K562 (cell line): ENCODE data around the gene ADD1. TPM values are rescaled to one million over a fixed set of nuclear protein-coding genes. Genes with fewer than 3 reads are reported as not detected.
A peak's percentile ranks its signal among the peaks of the same experiment; 100 is the strongest.

Experiments used
- ATAC-seq: fragments of 200-7000 bp; cut with Tn5 transposase; 3 replicates; pipeline ENCODE4 v1.9.1; 2020; ENCODE audit warnings: moderate library complexity
- BruUV-seq: library from RNA; stranded (reverse); fragments of 400-500 nt; replicated peaks from 2 replicates; lab custom pipeline; 2021; lab: Mats Ljungman, UMichigan
- CTCF ChIA-PET: fragments of 300-600 bp; formaldehyde crosslinking; extraction: SDS; loops from one replicate; lab custom pipeline; 2021; ENCODE audit warnings: low intra/inter-chr PET ratio; lab: Yijun Ruan, JAX
- POLR2A ChIA-PET: fragments of 300-600, 350-650 bp; sonication (Branson Sonifier 250); formaldehyde crosslinking; extraction: SDS; loops from one replicate; lab custom pipeline; 2021; ENCODE audit warnings: antibody characterized with exemption, inconsistent platforms; lab: Yijun Ruan, JAX
- DNase-seq, 4 experiments: peaks; one replicate each; pipeline versions ENCODE4 v3.0.0 to v3.0.0-alpha.2; 2011 to 2018; ENCODE audit warnings: low spot score in 3 of 4, mixed read lengths in 3 of 4; ENCODE audit errors: extremely low read depth in 1 of 4
- FAIRE-seq: peaks from 2 replicates; lab custom pipeline; 2011; peaks lifted over from hg19 to GRCh38; lab: Jason Lieb, UNC
- H2AFZ ChIP-seq: 2 replicates; pipeline ENCODE4 v1.6.0; 2011; ENCODE audit warnings: low read depth, low read length, control low read depth, inconsistent platforms
- H3K27ac ChIP-seq: fragments of 200-600 bp; 3 replicates; pipeline ENCODE4 v1.8.0; 2011; ENCODE audit warnings: low read depth, mild to moderate bottlenecking, control low read depth, inconsistent platforms, low read length, moderate library complexity, mixed read lengths; ENCODE audit errors: extremely low read depth
- H3K27me3 ChIP-seq, 2 experiments: fragments of 300-600 bp in 1 of 2; 2 replicates in 1 of 2; 3 replicates in 1 of 2; pipeline versions ENCODE4 v1.6.0 to v1.8.0; 2011; ENCODE audit warnings: inconsistent platforms in 2 of 2, low read length in 2 of 2, mild to moderate bottlenecking in 1 of 2, mixed read lengths in 1 of 2, moderate library complexity in 1 of 2; ENCODE audit not compliant: control insufficient read depth in 2 of 2, insufficient read depth in 2 of 2
- H3K36me3 ChIP-seq: fragments of 300-600 bp; 3 replicates; pipeline ENCODE4 v1.8.0; 2011; ENCODE audit warnings: mild to moderate bottlenecking, low read length, inconsistent platforms; ENCODE audit not compliant: control insufficient read depth, insufficient read depth
- H3K4me1 ChIP-seq, 2 experiments: fragments of 200-600 bp in 1 of 2; replicated peaks in 1 of 2; 2 replicates in 1 of 2; 3 replicates in 1 of 2; pipeline versions ENCODE4 v1.5.1 to v1.8.0; 2011; ENCODE audit warnings: inconsistent platforms in 2 of 2, low read length in 2 of 2, mild to moderate bottlenecking in 1 of 2, mixed read lengths in 1 of 2, moderate library complexity in 1 of 2; ENCODE audit not compliant: control insufficient read depth in 2 of 2, insufficient read depth in 2 of 2
- H3K4me2 ChIP-seq: 2 replicates; pipeline ENCODE4 v1.6.1; 2011; ENCODE audit warnings: low read length, control low read depth, inconsistent platforms, mixed read lengths; ENCODE audit not compliant: insufficient read depth
- H3K4me3 ChIP-seq: fragments of 200-600 bp; sonication (generic), shearing (Covaris generic); 2 replicates; pipeline ENCODE4 v1.5.1; 2016; ENCODE audit warnings: control low read depth, inconsistent platforms
- H3K79me2 ChIP-seq: fragments of 200-600 bp; 3 replicates; pipeline ENCODE4 v1.8.0; 2011; ENCODE audit warnings: low read length, inconsistent platforms; ENCODE audit not compliant: control insufficient read depth, insufficient read depth
- H3K9ac ChIP-seq, 2 experiments: 2 replicates each; pipeline versions ENCODE4 v1.6.0 to v1.6.1; 2011; ENCODE audit warnings: low read depth in 2 of 2, low read length in 2 of 2, control low read depth in 1 of 2, inconsistent platforms in 1 of 2, mild to moderate bottlenecking in 1 of 2, mixed read lengths in 1 of 2; ENCODE audit not compliant: insufficient read depth in 1 of 2
- H3K9me1 ChIP-seq: one replicate; pipeline ENCODE4 v1.6.0; 2011; ENCODE audit warnings: inconsistent platforms, mild to moderate bottlenecking, low read length, moderate library complexity; ENCODE audit not compliant: control insufficient read depth, insufficient read depth
- H3K9me3 ChIP-seq: replicated peaks from 2 replicates; pipeline ENCODE4 v1.5.1; 2011; ENCODE audit warnings: low read depth, low read length, inconsistent platforms; ENCODE audit not compliant: control insufficient read depth, insufficient read depth
- H4K20me1 ChIP-seq: replicated peaks from 2 replicates; pipeline ENCODE4 v1.6.1; 2011; ENCODE audit warnings: low read length, inconsistent platforms, mixed read lengths; ENCODE audit not compliant: control insufficient read depth, insufficient read depth
- CREB3L1 ChIP-seq: fragments of 450-650 bp; IDR thresholded peaks from 2 replicates; pipeline ENCODE4 v1.6.1; 2014; ENCODE audit warnings: low read depth, mild to moderate bottlenecking, moderate library complexity, borderline replicate concordance
- GABPB1 ChIP-seq: sonication (generic); formaldehyde crosslinking; IDR thresholded peaks from 2 replicates; pipeline ENCODE4 v1.8.0; 2022; ENCODE audit warnings: mild to moderate bottlenecking, missing genetic modification reagents
- MAX ChIP-seq: sonication (generic); formaldehyde crosslinking; IDR thresholded peaks from 2 replicates; pipeline ENCODE4 v1.9.0; 2022; ENCODE audit warnings: mild to moderate bottlenecking, missing genetic modification reagents
- SAP30 ChIP-seq: fragments of 200-600 bp; sonication (generic); IDR thresholded peaks from 2 replicates; pipeline ENCODE4 v1.6.1; 2012; ENCODE audit warnings: borderline replicate concordance, low read depth, mild to moderate bottlenecking, moderate library complexity, low read length, control low read depth, inconsistent platforms; ENCODE audit not compliant: insufficient read depth, poor library complexity, severe bottlenecking
- SMAD1 ChIP-seq: fragments of 150-350 bp; IDR thresholded peaks from 2 replicates; pipeline ENCODE4 v1.6.1; 2014; ENCODE audit warnings: low read length, low read depth; ENCODE audit not compliant: partially characterized antibody
- SMAD4 ChIP-seq: fragments of 250-450 bp; sonication (Bioruptor Pico); conservative IDR thresholded peaks from 2 replicates; pipeline ENCODE4 v1.8.0; 2021; ENCODE audit warnings: inconsistent platforms, mild to moderate bottlenecking, moderate library complexity
- THRA ChIP-seq: fragments of 450-650 bp; IDR thresholded peaks from 2 replicates; pipeline ENCODE4 v1.6.1; 2017; ENCODE audit warnings: mild to moderate bottlenecking, moderate library complexity
- WGBS: fragments of 100-300 bp; shearing (Covaris generic); methylation state at CpG from one replicate; pipeline ENCODE4 v1.1.6; 2016; ENCODE audit warnings: low coverage, mixed read lengths; ENCODE audit not compliant: insufficient coverage; ENCODE audit errors: missing lambda C conversion rate; 5-methylcytosine and 5-hydroxymethylcytosine counted together
- in situ Hi-C: fragments of 300-500 bp; cut with MboI; formaldehyde crosslinking; loops from 4 replicates; pipeline ENCODE4 v1.15.0; 2018; ENCODE audit warnings: inconsistent platforms, mixed read lengths
- intact Hi-C: fragments of 100-400 bp; cut with micrococcal nuclease; formaldehyde crosslinking; loops from 2 replicates; pipeline ENCODE4 v1.14.2; 2022
- polyA plus RNA-seq, 8 experiments: library from polyadenylated mRNA; depleted of rRNA in 4 of 8; stranded (reverse) in 5 of 8; unstranded in 3 of 8; fragments of >200 nt; fragmentation: Nextera tagmentation in 2 of 8; fragmentation: Illumina TruSeq in 1 of 8; extraction: Ambion mirVana in 2 of 8; extraction: Trizol in 1 of 8; gene quantifications; 2 replicates each; pipeline versions ENCODE4 v1.2.1 to v1.2.3, GENCODE V29; 2011 to 2014; ENCODE audit warnings: inconsistent platforms in 1 of 8, missing spikeins in 1 of 8
- total RNA-seq, 7 experiments: library from RNA; depleted of rRNA in 6 of 7; stranded (reverse); fragments of >200 nt in 6 of 7; fragmentation: Illumina TruSeq in 2 of 7; extraction: Trizol in 2 of 7; gene quantifications; 2 replicates each; pipeline versions ENCODE4 v1.2.1 to v1.2.3, GENCODE V29; 2011 to 2021; ENCODE audit warnings: low replicate concordance in 1 of 7

The ADD1 gene
- total and polyA plus RNA-seq, 9 of the 15 experiments (the other 6 are each of a cell fraction or from before 2014, with no cell fraction given), result 17.5 to 153 (median 74.0) TPM

GRCh38 chr4:2827874-2828751 is 15.5 kb upstream of the ADD1 start:
- no peak for FAIRE-seq
- Histone ChIP-seq H3K27ac (no peak overlapping the region), H3K79me2 (no peaks in the 10 kb centered on the region), H2AFZ (no peak overlapping the region), H4K20me1 (no peaks in the 10 kb centered on the region), H3K4me3 (no peak overlapping the region), H3K4me2 (no peak overlapping the region), H3K4me1 (peaks cover 0 to 60% of the 10 kb centered on the region in 2 experiments; a peak in 1 of 5 replicates), H3K9me1 (no peaks in the 10 kb centered on the region), H3K9me3 (no peaks in the 10 kb centered on the region), H3K9ac (peak overlapping the region in 1 of 2 experiments; percentile 35; a peak in 1 of 4 replicates), H3K27me3 (no peaks in the 10 kb centered on the region), H3K36me3 (no peaks in the 10 kb centered on the region)
- no peak for DNase-seq
- no peak; the same call in 2 of the 3 replicates for ATAC-seq
- 63% methylated on average over 15 of the region's 24 CpGs for WGBS
- CTCF ChIA-PET, result no interaction called here
- POLR2A ChIA-PET, result interaction anchor here (0.6 kb wide), 2 partner anchors 476 to 520 kb away, joined by 3 read pairs; no protein-coding TSS in a partner anchor
- intact Hi-C loops, result no loop called here
- BruUV-seq, result no TSS peak
- TF ChIP-seq SMAD4 (no peak), MAX (peak; percentile 28; the same call in 1 of the 2 replicates), GABPB1 (no peak), SAP30 (no peak), CREB3L1 (no peak), SMAD1 (no peak), THRA (no peak)
- in situ Hi-C loops, result no loop called here
